ENCODE measurements around the gene CCDC68. TPM values are rescaled to one million over a fixed set of nuclear protein-coding genes. Genes with fewer than 3 reads are reported as not detected.

The CCDC68 gene
- total RNA-seq, 4 donors from 2014 or later, result 3.6 to 8.3 (median 5.5) TPM

DNA sequence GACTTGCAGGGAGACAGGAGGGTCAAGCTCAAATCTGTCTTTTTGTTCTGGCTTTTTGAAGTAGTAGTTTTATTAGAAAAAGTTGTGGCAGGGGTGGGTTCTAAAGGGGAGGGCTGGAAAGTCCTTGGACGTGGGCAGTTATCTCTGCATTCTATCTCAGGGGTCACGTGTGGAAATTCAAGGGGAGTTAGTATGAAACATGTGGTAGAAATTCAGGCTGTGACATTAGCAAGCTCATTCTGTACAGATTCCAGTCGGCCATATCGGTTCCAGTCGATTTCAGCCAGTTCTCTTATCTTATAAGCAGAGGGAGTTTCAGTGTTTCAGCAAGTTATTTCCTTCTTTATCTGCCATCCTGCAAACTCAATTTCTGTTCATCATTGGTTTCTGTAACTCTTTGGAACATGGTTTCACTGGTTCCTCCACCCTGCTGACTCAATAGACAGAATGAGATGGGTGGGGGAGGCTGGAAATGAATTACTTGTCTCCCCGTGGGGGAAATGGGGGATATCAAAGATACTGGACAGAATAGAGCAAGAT is 78.0 kb downstream of the CCDC68 start:
- H3K9me3 ChIP-seq, result no peaks in the 10 kb centered on the region
- H3K27ac ChIP-seq, result no peak overlapping the region
- H3K4me1 ChIP-seq, result no peaks in the 10 kb centered on the region
- no peaks in the 10 kb centered on the region for H3K36me3 ChIP-seq
- no peaks in the 10 kb centered on the region for H3K27me3 ChIP-seq
- TF ChIP-seq POLR2AphosphoS5 (IDR thresholded peaks at IDR 0.05), result no peak
- TF ChIP-seq, protein P1, sequence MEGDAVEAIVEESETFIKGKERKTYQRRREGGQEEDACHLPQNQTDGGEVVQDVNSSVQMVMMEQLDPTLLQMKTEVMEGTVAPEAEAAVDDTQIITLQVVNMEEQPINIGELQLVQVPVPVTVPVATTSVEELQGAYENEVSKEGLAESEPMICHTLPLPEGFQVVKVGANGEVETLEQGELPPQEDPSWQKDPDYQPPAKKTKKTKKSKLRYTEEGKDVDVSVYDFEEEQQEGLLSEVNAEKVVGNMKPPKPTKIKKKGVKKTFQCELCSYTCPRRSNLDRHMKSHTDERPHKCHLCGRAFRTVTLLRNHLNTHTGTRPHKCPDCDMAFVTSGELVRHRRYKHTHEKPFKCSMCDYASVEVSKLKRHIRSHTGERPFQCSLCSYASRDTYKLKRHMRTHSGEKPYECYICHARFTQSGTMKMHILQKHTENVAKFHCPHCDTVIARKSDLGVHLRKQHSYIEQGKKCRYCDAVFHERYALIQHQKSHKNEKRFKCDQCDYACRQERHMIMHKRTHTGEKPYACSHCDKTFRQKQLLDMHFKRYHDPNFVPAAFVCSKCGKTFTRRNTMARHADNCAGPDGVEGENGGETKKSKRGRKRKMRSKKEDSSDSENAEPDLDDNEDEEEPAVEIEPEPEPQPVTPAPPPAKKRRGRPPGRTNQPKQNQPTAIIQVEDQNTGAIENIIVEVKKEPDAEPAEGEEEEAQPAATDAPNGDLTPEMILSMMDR (IDR thresholded peaks at IDR 0.05), result no peak
- no peak for TF ChIP-seq POLR2A (IDR thresholded peaks at IDR 0.05)
- no peak for TF ChIP-seq EP300 (IDR thresholded peaks at IDR 0.05)
- ATAC-seq, result no peak
- 81 to 82% methylated on average over 3 to 5 of the region's 6 CpGs for WGBS, 2 donors (ENCODE audit: low coverage in 1 of 2)
- no peak overlapping the region for H3K4me3 ChIP-seq

GRCh38 chr18:54880395-54881105 is 78.7 kb downstream of the CCDC68 start:
- no peak for ATAC-seq
- Histone ChIP-seq H3K36me3 (no peaks in the 10 kb centered on the region), H3K9me3 (no peaks in the 10 kb centered on the region), H3K27ac (no peak overlapping the region), H3K4me3 (no peak overlapping the region), H3K4me1 (no peaks in the 10 kb centered on the region), H3K27me3 (no peaks in the 10 kb centered on the region)
- TF ChIP-seq EP300 (IDR thresholded peaks at IDR 0.05), result no peak
- no peak for TF ChIP-seq POLR2AphosphoS5 (IDR thresholded peaks at IDR 0.05)
- TF ChIP-seq POLR2A (IDR thresholded peaks at IDR 0.05), result no peak
- TF ChIP-seq, protein P1 (IDR thresholded peaks at IDR 0.05), result no peak
- 58 to 73% methylated on average over 4 to 5 of the region's 5 CpGs for WGBS, 2 donors (ENCODE audit: low coverage in 1 of 2)

GRCh38 chr18:54879691-54880090 is 79.6 kb downstream of the CCDC68 start:
- no peaks in the 10 kb centered on the region for H3K9me3 ChIP-seq
- 88 to 94% methylated on average over 4 of the region's 4 CpGs for WGBS, 2 donors (ENCODE audit: low coverage in 1 of 2)
- ATAC-seq, result no peak
- TF ChIP-seq POLR2A (IDR thresholded peaks at IDR 0.05) (no peak), POLR2AphosphoS5 (IDR thresholded peaks at IDR 0.05) (no peak), EP300 (IDR thresholded peaks at IDR 0.05) (no peak)
- TF ChIP-seq, protein P1 (IDR thresholded peaks at IDR 0.05), result no peak
- H3K36me3 ChIP-seq, result no peaks in the 10 kb centered on the region
- no peaks in the 10 kb centered on the region for H3K4me1 ChIP-seq
- no peaks in the 10 kb centered on the region for H3K27me3 ChIP-seq
- H3K27ac ChIP-seq, result no peak overlapping the region
- H3K4me3 ChIP-seq, result no peak overlapping the region

DNA sequence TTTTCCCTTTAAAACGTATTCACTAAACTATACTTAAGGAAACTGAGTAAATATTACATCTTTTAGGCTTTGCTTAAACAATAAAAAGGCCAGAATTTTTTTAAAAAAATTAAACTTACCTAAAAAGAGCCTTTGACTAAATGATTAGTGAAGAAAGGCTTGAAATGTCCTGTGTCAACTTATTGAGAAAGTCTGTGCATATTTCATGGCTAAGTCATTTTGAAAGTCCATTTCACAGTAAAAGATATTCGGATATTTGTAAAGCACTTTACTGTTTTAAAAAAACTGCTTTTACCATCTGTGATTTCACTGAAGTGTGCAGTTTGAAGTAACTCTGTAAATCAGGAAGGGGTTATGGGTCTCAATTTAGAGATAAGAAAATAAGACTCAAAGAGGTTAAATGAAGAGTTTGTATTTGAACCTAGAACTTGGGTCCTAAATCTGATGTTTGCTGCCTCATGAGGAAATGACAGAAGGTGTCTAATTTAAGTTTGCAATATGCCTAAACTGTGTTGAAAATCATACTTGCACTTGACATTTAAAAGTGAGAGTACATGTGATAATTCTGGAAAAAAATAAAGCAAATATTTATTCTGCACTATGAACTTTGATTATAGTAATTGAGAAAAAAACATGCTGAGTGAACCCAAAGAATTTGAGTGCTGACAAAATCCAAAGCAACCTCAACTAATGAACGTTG is 80.5 kb downstream of the CCDC68 start:
- no peaks in the 10 kb centered on the region for H3K36me3 ChIP-seq
- H3K9me3 ChIP-seq, result no peaks in the 10 kb centered on the region
- H3K4me3 ChIP-seq, result no peak overlapping the region
- H3K27ac ChIP-seq, result no peak overlapping the region
- H3K4me1 ChIP-seq, result no peaks in the 10 kb centered on the region
- TF ChIP-seq POLR2AphosphoS5 (IDR thresholded peaks at IDR 0.05) (no peak), EP300 (IDR thresholded peaks at IDR 0.05) (no peak), POLR2A (IDR thresholded peaks at IDR 0.05) (no peak)
- TF ChIP-seq, protein P1 (IDR thresholded peaks at IDR 0.05), result no peak
- WGBS, 2 donors (ENCODE audit: low coverage in 1 of 2), result 82% methylated on average over 3 of the region's 3 CpGs
- no peaks in the 10 kb centered on the region for H3K27me3 ChIP-seq
- ATAC-seq, result no peak

Measured in gastroesophageal sphincter (tissue), 4 donors.